IMR-90 (cell line): ENCODE results near the gene EXOC3L4. TPM values are rescaled to one million over a fixed set of nuclear protein-coding genes. Genes with fewer than 3 reads are reported as not detected.

Experiments used
- ATAC-seq: fragments of 200-7000 bp; cut with Tn5 transposase; 2 replicates; pipeline ENCODE4 v1.9.1; 2020; ENCODE audit warnings: low read depth, mild to moderate bottlenecking, moderate library complexity
- BruUV-seq: library from RNA; stranded (reverse); fragments of 400-500 nt; replicated peaks from 2 replicates; lab custom pipeline; 2021; lab: Mats Ljungman, UMichigan
- CTCF ChIA-PET: fragments of 300-600 bp; formaldehyde crosslinking; extraction: SDS; loops from one replicate; lab custom pipeline; 2021; ENCODE audit warnings: antibody characterized with exemption; lab: Yijun Ruan, JAX
- POLR2A ChIA-PET: fragments of 300-600 bp; sonication (Branson Sonifier 250); formaldehyde crosslinking; loops from one replicate; lab custom pipeline; 2022; ENCODE audit warnings: antibody characterized with exemption; ENCODE audit not compliant: unreplicated experiment; lab: Charles Lee
- DNase-seq: peaks from one replicate; pipeline ENCODE4 v3.0.0; 2013
- H2AFZ ChIP-seq: replicated peaks from 2 replicates; pipeline ENCODE3; 2013; ENCODE audit warnings: low read length, mild to moderate bottlenecking; ENCODE audit not compliant: poor library complexity
- H2AK5ac ChIP-seq: 2 replicates; pipeline ENCODE4 v1.6.1; 2013; ENCODE audit warnings: low read depth, low read length, inconsistent platforms
- H2AK9ac ChIP-seq: replicated peaks from 2 replicates; pipeline ENCODE3; 2013; ENCODE audit warnings: mild to moderate bottlenecking, low read depth, low read length, moderate library complexity; ENCODE audit not compliant: poor library complexity
- H2BK120ac ChIP-seq: 2 replicates; pipeline ENCODE4 v1.6.1; 2013; ENCODE audit warnings: low read depth, low read length, inconsistent platforms
- H2BK15ac ChIP-seq: 3 replicates; pipeline ENCODE4 v1.6.1; 2013; ENCODE audit warnings: low read depth, low read length, inconsistent platforms
- H2BK20ac ChIP-seq: 2 replicates; pipeline ENCODE4 v1.6.1; 2013; ENCODE audit warnings: low read depth, mild to moderate bottlenecking, inconsistent platforms, low read length, moderate library complexity
- H2BK5ac ChIP-seq: 2 replicates; pipeline ENCODE4 v1.6.1; 2013; ENCODE audit warnings: mild to moderate bottlenecking, low read depth, low read length, inconsistent platforms; ENCODE audit not compliant: poor library complexity, severe bottlenecking
- H3K14ac ChIP-seq: replicated peaks from 2 replicates; pipeline ENCODE4 v1.6.1; 2013; ENCODE audit warnings: low read depth, low read length, inconsistent platforms
- H3K18ac ChIP-seq: 2 replicates; pipeline ENCODE4 v1.6.1; 2013; ENCODE audit warnings: low read depth, low read length, control low read depth
- H3K23ac ChIP-seq: 2 replicates; pipeline ENCODE4 v1.6.1; 2013; ENCODE audit warnings: low read depth, low read length, inconsistent platforms
- H3K27ac ChIP-seq: 2 replicates; pipeline ENCODE4 v1.5.1; 2013; ENCODE audit warnings: mild to moderate bottlenecking, control low read depth, low read length; ENCODE audit not compliant: insufficient read depth
- H3K27me3 ChIP-seq: 2 replicates; pipeline ENCODE4 v1.6.1; 2013; ENCODE audit warnings: low read length; ENCODE audit not compliant: control insufficient read depth, insufficient read depth
- H3K36me3 ChIP-seq: 2 replicates; pipeline ENCODE4 v1.6.1; 2013; ENCODE audit warnings: low read length, mixed read lengths; ENCODE audit not compliant: control insufficient read depth, insufficient read depth
- H3K4ac ChIP-seq: 2 replicates; pipeline ENCODE4 v1.6.1; 2013; ENCODE audit warnings: low read depth, low read length, inconsistent platforms
- H3K4me1 ChIP-seq: 2 replicates; pipeline ENCODE4 v1.6.1; 2013; ENCODE audit warnings: low read length, mixed read lengths; ENCODE audit not compliant: control insufficient read depth, insufficient read depth
- H3K4me2 ChIP-seq: 2 replicates; pipeline ENCODE4 v1.6.1; 2013; ENCODE audit warnings: low read depth, mild to moderate bottlenecking, control low read depth, low read length, moderate library complexity
- H3K4me3 ChIP-seq: 2 replicates; pipeline ENCODE4 v1.5.1; 2013; ENCODE audit warnings: low read depth, mild to moderate bottlenecking, control low read depth, low read length, moderate library complexity; ENCODE audit not compliant: insufficient read depth
- H3K56ac ChIP-seq: 2 replicates; pipeline ENCODE4 v1.6.1; 2013; ENCODE audit warnings: low read length, inconsistent platforms; ENCODE audit not compliant: insufficient read depth; ENCODE audit errors: extremely low read depth
- H3K79me1 ChIP-seq, 2 experiments: 2 replicates each; pipeline ENCODE4 v1.6.1; 2013; ENCODE audit warnings: low read length in 2 of 2, inconsistent platforms in 1 of 2, low read depth in 1 of 2
- H3K9ac ChIP-seq: 2 replicates; pipeline ENCODE4 v1.6.1; 2013; ENCODE audit warnings: low read depth, low read length, control low read depth
- H3K9me1 ChIP-seq: 2 replicates; pipeline ENCODE4 v1.6.1; 2013; ENCODE audit warnings: low read length, inconsistent platforms; ENCODE audit not compliant: insufficient read depth
- H3K9me3 ChIP-seq: 2 replicates; pipeline ENCODE4 v1.6.1; 2013; ENCODE audit warnings: low read length; ENCODE audit not compliant: control insufficient read depth, insufficient read depth
- H4K20me1 ChIP-seq: 2 replicates; pipeline ENCODE4 v1.6.1; 2013; ENCODE audit warnings: low read length, inconsistent platforms; ENCODE audit not compliant: insufficient read depth
- H4K5ac ChIP-seq: 2 replicates; pipeline ENCODE4 v1.6.1; 2013; ENCODE audit warnings: mild to moderate bottlenecking, low read depth, low read length, control low read depth
- H4K8ac ChIP-seq, 2 experiments: 2 replicates each; pipeline ENCODE4 v1.6.1; 2013; ENCODE audit warnings: low read depth in 2 of 2, low read length in 2 of 2, control low read depth in 1 of 2, inconsistent platforms in 1 of 2
- H4K91ac ChIP-seq: 2 replicates; pipeline ENCODE4 v1.6.1; 2013; ENCODE audit warnings: low read depth, low read length, inconsistent platforms; ENCODE audit not compliant: insufficient read depth
- BHLHE40 ChIP-seq: fragments of 150-350 bp; IDR thresholded peaks from 2 replicates; pipeline ENCODE4 v1.6.1; 2016; ENCODE audit warnings: mild to moderate bottlenecking, low read depth, low read length
- WGBS, 2 experiments: methylation state at CpG; one replicate each; pipeline versions ENCODE4 v1.1.5 to v1.1.7; 2013; ENCODE audit warnings: missing lambda C conversion rate in 2 of 2; ENCODE audit not compliant: insufficient read length in 1 of 2; ENCODE audit errors: extremely low coverage in 2 of 2; 5-methylcytosine and 5-hydroxymethylcytosine counted together
- dilution Hi-C: fragments of 300-500 bp; cut with HindIII; formaldehyde crosslinking; loops from one replicate; pipeline ENCODE4 v1.14.3; 2018; ENCODE audit warnings: low sequenced_read_pairs; ENCODE audit not compliant: unreplicated experiment
- in situ Hi-C: fragments of 300-500 bp; cut with MboI; formaldehyde crosslinking; loops from 3 replicates; pipeline ENCODE4 v1.14.3; 2019; ENCODE audit warnings: low sequenced_read_pairs, inconsistent platforms, mixed read lengths
- intact Hi-C: fragments of 100-400 bp; cut with micrococcal nuclease; formaldehyde crosslinking; loops from 2 replicates; pipeline ENCODE4 v1.10.0; 2022
- polyA plus RNA-seq, 3 experiments: library from polyadenylated mRNA; depleted of rRNA; stranded (reverse); fragments of >200 nt; gene quantifications; 2 replicates each; pipeline ENCODE4 v1.2.3, GENCODE V29; 2012; ENCODE audit warnings: low replicate concordance in 1 of 3
- total RNA-seq: library from RNA; depleted of rRNA; stranded (reverse); fragments of >200 nt; gene quantifications from 2 replicates; pipeline ENCODE4 v1.2.3, GENCODE V29; 2012

Gene EXOC3L4
- total and polyA plus RNA-seq, 2 of the 4 experiments (the other 2 are of a cell fraction): not detected

GRCh38 chr14:103121121-103121845 lies 26.8 kb downstream of the EXOC3L4 start:
- intact Hi-C loops: no loop called here
- peak overlapping the region; percentile 62 for H4K5ac ChIP-seq

More at GRCh38 chr14:103121121-103121845, 26.8 kb downstream of the EXOC3L4 start:
- in situ Hi-C loops (no loop called here), dilution Hi-C loops (no loop called here)
- peak overlapping the region; percentile 0; the same call in 1 of the 2 replicates for H3K27ac ChIP-seq
- no peaks in the 10 kb centered on the region for H3K36me3 ChIP-seq
- no peaks in the 10 kb centered on the region for H4K20me1 ChIP-seq
- H2AK9ac ChIP-seq: no peak overlapping the region
- no peak overlapping the region for H3K4me2 ChIP-seq
- peak overlapping the region; percentile 58 for H2BK120ac ChIP-seq
- no peak overlapping the region for H3K4me3 ChIP-seq
- peaks cover 20% of the 10 kb centered on the region for H3K4me1 ChIP-seq
- H4K91ac ChIP-seq: no peak overlapping the region; the same call in 1 of the 2 replicates
- BruUV-seq: no TSS peak
- H2AFZ ChIP-seq: peak overlapping the region; percentile 52
- DNase-seq (no peak), ATAC-seq (peak; percentile 4; the same call in 1 of the 2 replicates)
- H3K18ac ChIP-seq: peak overlapping the region; percentile 7; the same call in 1 of the 2 replicates
- H2AK5ac ChIP-seq: peak overlapping the region; percentile 1; the same call in 1 of the 2 replicates
- H3K79me1 ChIP-seq: no peaks in the 10 kb centered on the region
- H3K9ac ChIP-seq: no peak overlapping the region
- H3K4ac ChIP-seq: peak overlapping the region; percentile 41; the same call in 1 of the 2 replicates
- POLR2A ChIA-PET: no interaction called here
- CTCF ChIA-PET: no interaction called here
- H2BK15ac ChIP-seq: no peak overlapping the region
- H3K23ac ChIP-seq: no peak overlapping the region
- H3K56ac ChIP-seq: no peak overlapping the region
- peak overlapping the region; percentile 28 for H3K14ac ChIP-seq
- peaks cover 3% of the 10 kb centered on the region; the same call in 1 of the 2 replicates for H3K27me3 ChIP-seq
- H3K9me3 ChIP-seq: no peaks in the 10 kb centered on the region
- 74% methylated on average over 3 of the region's 18 CpGs; no CpG with 5 or more reads in 1 of the 2 experiments for WGBS, 2 experiments
- peak overlapping the region in 1 of 2 experiments; percentile 65; a peak in 1 of 4 replicates for H4K8ac ChIP-seq
- no peaks in the 10 kb centered on the region for H3K9me1 ChIP-seq
- H2BK20ac ChIP-seq: peak overlapping the region; percentile 29; the same call in 1 of the 2 replicates
- H2BK5ac ChIP-seq: no peak overlapping the region
- TF ChIP-seq BHLHE40: no peak
